MM.1S (cell line): Measurements from ENCODE around the gene IL1RAPL2.

Experiments used
- DNase-seq: peaks from one replicate; pipeline ENCODE4 v3.0.0-alpha.2; 2015
- H2AFZ ChIP-seq: fragments of 300-600 bp; sonication (generic); 2 replicates; pipeline ENCODE4 v1.6.0; 2016; ENCODE audit warnings: antibody characterized with exemption, low read length
- H3F3A ChIP-seq: fragments of 300-600 bp; sonication (generic); 2 replicates; pipeline ENCODE4 v1.6.1; 2016; ENCODE audit warnings: mild to moderate bottlenecking, antibody characterized with exemption, low read length, moderate library complexity, mixed read lengths; ENCODE audit not compliant: insufficient read depth
- H3K27ac ChIP-seq: fragments of 300-600 bp; sonication (generic); 2 replicates; pipeline ENCODE4 v1.5.1; 2016; ENCODE audit warnings: mild to moderate bottlenecking, low read length
- H3K27me3 ChIP-seq: fragments of 300-600 bp; sonication (generic); replicated peaks from 2 replicates; pipeline ENCODE4 v1.6.0; 2016; ENCODE audit warnings: low read length; ENCODE audit not compliant: insufficient read depth
- H3K36me3 ChIP-seq: fragments of 300-600 bp; sonication (generic); replicated peaks from 2 replicates; pipeline ENCODE4 v1.6.1; 2016; ENCODE audit warnings: mild to moderate bottlenecking, low read length, mixed read lengths; ENCODE audit not compliant: insufficient read depth
- H3K4me1 ChIP-seq: fragments of 300-600 bp; sonication (generic); 2 replicates; pipeline ENCODE4 v1.6.1; 2016; ENCODE audit warnings: low read length, mixed read lengths
- H3K4me2 ChIP-seq: fragments of 300-600 bp; sonication (generic); 2 replicates; pipeline ENCODE4 v1.6.0; 2016; ENCODE audit warnings: low read depth, low read length
- H3K4me3 ChIP-seq: fragments of 300-600 bp; sonication (generic); 2 replicates; pipeline ENCODE4 v1.5.1; 2016; ENCODE audit warnings: low read length, mixed read lengths
- H3K79me2 ChIP-seq: fragments of 300-600 bp; sonication (generic); 2 replicates; pipeline ENCODE4 v1.6.1; 2016; ENCODE audit warnings: mixed run types, low read length, mixed read lengths
- H3K9ac ChIP-seq: fragments of 300-600 bp; sonication (generic); 2 replicates; pipeline ENCODE4 v1.6.1; 2016; ENCODE audit warnings: low read length, mixed read lengths
- H3K9me2 ChIP-seq: fragments of 300-600 bp; sonication (generic); replicated peaks from 2 replicates; pipeline ENCODE4 v1.6.1; 2016; ENCODE audit warnings: mild to moderate bottlenecking, low read length, mixed read lengths; ENCODE audit not compliant: insufficient read depth
- H3K9me3 ChIP-seq: fragments of 300-600 bp; sonication (generic); replicated peaks from 2 replicates; pipeline ENCODE4 v1.6.1; 2016; ENCODE audit warnings: mild to moderate bottlenecking, low read length, mixed read lengths; ENCODE audit not compliant: insufficient read depth
- H4K20me1 ChIP-seq: fragments of 300-600 bp; sonication (generic); 2 replicates; pipeline ENCODE4 v1.6.1; 2016; ENCODE audit warnings: mild to moderate bottlenecking, low read length, moderate library complexity, mixed read lengths; ENCODE audit not compliant: insufficient read depth
- CTCF ChIP-seq: fragments of 300-600 bp; sonication (generic); IDR thresholded peaks from 2 replicates; pipeline ENCODE4 v1.5.1; 2016; ENCODE audit warnings: antibody characterized with exemption, low read length, mixed read lengths
- EZH2 ChIP-seq: fragments of 300-600 bp; sonication (generic); optimal IDR thresholded peaks from 2 replicates; pipeline ENCODE3; 2017; ENCODE audit warnings: low read depth, mild to moderate bottlenecking, antibody characterized with exemption, low read length, mixed read lengths
- EZH2phosphoT487 ChIP-seq: fragments of 300-600 bp; sonication (generic); IDR thresholded peaks from 2 replicates; pipeline ENCODE4 v1.6.1; 2018; ENCODE audit warnings: antibody characterized with exemption, low read length

Gene IL1RAPL2

DNA sequence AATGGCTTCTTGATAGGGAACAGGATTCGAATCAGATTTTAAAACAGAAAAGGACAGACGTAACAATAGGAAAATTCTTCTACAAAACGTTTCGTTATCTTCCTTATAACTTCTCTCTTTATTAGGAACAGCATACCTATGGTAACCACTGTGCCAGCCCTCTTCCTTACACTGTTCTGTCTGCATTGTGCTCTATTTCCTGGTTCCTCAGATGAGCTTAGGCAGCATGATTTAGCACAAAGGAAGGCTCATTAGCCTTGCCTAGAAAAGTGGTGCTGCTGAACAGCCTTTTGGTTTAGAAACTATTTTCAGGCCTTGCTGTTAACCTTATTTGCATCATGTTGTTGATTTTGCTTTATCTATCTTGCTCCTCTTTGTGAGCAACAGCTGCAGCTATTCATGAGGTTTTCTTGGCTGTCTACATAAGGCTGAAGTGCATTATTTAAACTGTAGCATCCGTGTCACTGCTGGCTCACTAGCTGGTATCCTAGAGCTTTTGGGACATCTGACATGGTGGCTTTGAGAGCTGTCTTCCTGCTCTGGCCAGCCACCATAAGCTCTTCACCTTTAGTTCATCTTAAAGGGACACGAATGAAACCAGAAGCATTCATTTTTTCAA, 1186.4 kb downstream of the IL1RAPL2 start:
- Histone ChIP-seq H3K27me3 (no peaks in the 10 kb centered on the region), H3K4me3 (no peak overlapping the region), H3K27ac (no peak overlapping the region), H3K9me2 (no peaks in the 10 kb centered on the region), H3K79me2 (no peaks in the 10 kb centered on the region), H3K9me3 (no peaks in the 10 kb centered on the region), H3F3A (no peaks in the 10 kb centered on the region), H3K9ac (no peak overlapping the region), H4K20me1 (no peaks in the 10 kb centered on the region), H3K36me3 (no peaks in the 10 kb centered on the region), H2AFZ (no peak overlapping the region), H3K4me1 (no peaks in the 10 kb centered on the region), H3K4me2 (no peak overlapping the region)
- DNase-seq: peak; percentile 24
- TF ChIP-seq EZH2phosphoT487 (no peak), EZH2 (no peak), CTCF (no peak)

DNA sequence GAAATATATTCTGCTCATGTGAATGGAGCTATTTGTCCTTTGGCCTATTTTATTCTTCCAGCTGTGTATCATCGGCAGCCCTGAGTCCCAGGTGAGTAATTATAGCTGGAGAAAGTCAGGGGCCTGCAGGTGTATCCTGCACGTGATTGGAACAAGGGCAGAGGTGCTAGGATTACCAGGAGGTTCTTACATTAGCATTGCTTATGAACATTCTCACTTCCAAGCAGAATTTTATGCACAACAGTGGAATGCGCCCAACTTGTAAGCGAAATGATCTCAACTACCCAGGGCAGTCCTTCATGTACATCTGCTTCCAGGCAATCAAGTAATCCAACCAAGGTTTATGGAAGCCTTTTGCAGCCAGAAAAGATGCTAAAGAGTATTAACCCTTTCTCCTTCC, 1187.4 kb downstream of the IL1RAPL2 start:
- no peaks in the 10 kb centered on the region for H3F3A ChIP-seq
- H3K36me3 ChIP-seq: no peaks in the 10 kb centered on the region
- H3K9me3 ChIP-seq: no peaks in the 10 kb centered on the region
- H3K9ac ChIP-seq: no peak overlapping the region
- H4K20me1 ChIP-seq: no peaks in the 10 kb centered on the region
- H3K79me2 ChIP-seq: no peaks in the 10 kb centered on the region
- H3K4me1 ChIP-seq: no peaks in the 10 kb centered on the region
- H3K4me3 ChIP-seq: no peak overlapping the region
- no peak for DNase-seq
- no peak overlapping the region for H3K27ac ChIP-seq
- no peak for TF ChIP-seq EZH2
- no peak for TF ChIP-seq EZH2phosphoT487
- no peak for TF ChIP-seq CTCF
- H3K27me3 ChIP-seq: no peaks in the 10 kb centered on the region
- H2AFZ ChIP-seq: no peak overlapping the region
- H3K9me2 ChIP-seq: no peaks in the 10 kb centered on the region
- no peak overlapping the region for H3K4me2 ChIP-seq

- no peaks in the 10 kb centered on the region for H3K27me3 ChIP-seq
- no peaks in the 10 kb centered on the region for H3K9me2 ChIP-seq
These were observed 1188.4 kb downstream of the IL1RAPL2 start for GRCh38 chrX:105754286-105754964.

More at GRCh38 chrX:105754286-105754964, 1188.4 kb downstream of the IL1RAPL2 start:
- no peak overlapping the region for H3K27ac ChIP-seq
- no peak overlapping the region for H2AFZ ChIP-seq
- H3F3A ChIP-seq: no peaks in the 10 kb centered on the region
- no peak for DNase-seq
- H3K4me1 ChIP-seq: no peaks in the 10 kb centered on the region
- H3K4me2 ChIP-seq: no peak overlapping the region
- no peaks in the 10 kb centered on the region for H4K20me1 ChIP-seq
- no peaks in the 10 kb centered on the region for H3K36me3 ChIP-seq
- no peaks in the 10 kb centered on the region for H3K9me3 ChIP-seq
- TF ChIP-seq CTCF (no peak), EZH2phosphoT487 (no peak), EZH2 (no peak)
- H3K79me2 ChIP-seq: no peaks in the 10 kb centered on the region
- no peak overlapping the region for H3K4me3 ChIP-seq
- H3K9ac ChIP-seq: no peak overlapping the region
